GM18858 (cell line): ENCODE results near the gene EMD.

ENCODE experiments used
- ATAC-seq: cut with Tn5 transposase; IDR thresholded peaks from one replicate; pipeline ENCODE4 v1.9.1; 2021; ENCODE audit not compliant: unreplicated experiment

Gene EMD

GRCh38 chrX:154355094-154355775, 23.9 kb upstream of the EMD start:
- no peak for ATAC-seq

- ATAC-seq: no peak
These were observed 23.3 kb upstream of the EMD start for GRCh38 chrX:154355776-154356140.

DNA sequence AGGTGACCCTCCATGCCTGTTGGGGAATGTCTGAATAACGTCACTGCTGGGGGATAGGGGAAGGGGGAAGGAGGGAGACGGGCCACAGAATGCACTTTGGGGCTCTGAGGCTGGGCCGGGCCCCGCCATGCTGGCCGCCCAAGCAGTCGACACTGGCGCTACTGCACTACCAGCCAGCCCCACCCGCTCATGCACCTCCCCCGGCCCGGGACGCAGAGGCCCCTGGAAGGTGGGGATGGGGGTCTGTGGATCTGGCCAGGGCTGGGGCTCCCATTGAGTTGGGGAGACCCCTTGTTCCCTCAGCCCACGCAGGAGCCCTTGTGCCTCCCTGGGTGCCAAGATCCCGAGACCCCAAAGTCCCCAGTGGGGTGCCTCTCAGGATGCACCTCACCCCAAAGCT, 22.5 kb upstream of the EMD start:
- no peak for ATAC-seq

DNA sequence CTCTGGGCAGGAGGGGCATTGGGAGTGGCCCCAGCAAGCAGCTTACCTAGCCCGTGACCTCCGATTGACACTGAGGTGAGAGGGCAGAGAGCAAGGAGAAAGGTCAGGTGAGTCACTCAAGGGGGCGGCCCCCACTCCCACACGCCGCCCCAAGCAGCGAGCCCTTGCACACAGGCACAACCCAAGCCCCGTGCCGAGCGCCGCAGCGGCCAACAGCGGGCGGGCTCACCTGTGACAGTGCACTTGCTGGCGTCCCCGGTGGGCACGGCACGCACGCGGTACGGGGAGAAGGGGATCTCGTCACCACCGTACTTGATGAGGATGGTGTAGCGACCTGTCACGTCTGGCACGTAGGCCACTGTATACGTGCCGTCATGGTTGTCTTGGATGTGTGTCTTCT, 21.9 kb upstream of the EMD start:
- ATAC-seq: no peak

DNA sequence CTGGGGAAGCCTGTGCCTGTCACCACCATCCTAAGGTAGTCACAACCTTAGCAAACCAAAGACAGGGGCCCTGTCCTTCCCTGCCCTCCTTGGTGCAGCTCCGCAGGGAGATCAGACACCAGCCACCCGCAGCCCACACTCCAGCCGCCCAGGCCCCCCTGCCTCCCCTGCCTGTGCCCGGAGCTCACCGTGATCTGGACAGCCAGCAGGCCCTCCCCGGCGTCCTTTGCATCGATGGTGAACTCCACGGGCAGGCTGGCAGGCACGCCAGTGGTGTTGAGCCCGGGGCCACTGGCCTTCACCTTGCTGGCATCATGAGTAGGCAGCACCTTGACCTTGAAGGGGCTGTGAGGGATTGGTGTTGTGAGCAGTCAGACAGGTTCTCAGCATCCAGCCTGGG, 21.1 kb upstream of the EMD start:
- no peak for ATAC-seq

DNA sequence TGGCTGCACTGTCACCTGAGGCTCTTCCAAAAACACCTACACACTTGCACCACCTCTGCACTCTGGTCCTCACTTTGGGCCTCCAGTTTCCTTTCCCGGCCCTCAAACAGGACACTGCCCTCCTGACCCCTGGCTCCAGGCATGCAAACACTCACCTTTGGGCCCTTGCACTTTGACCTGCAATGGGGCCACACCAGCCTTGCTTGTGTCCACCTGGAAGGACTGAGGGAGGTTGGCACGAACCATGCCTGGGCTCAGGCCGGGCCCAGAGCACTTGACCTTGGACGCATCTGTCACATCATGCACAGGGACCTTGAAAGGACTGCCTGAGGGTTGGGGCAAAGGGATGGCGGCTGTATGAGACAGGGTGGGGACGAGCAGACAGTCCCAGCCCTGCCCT, 20.3 kb upstream of the EMD start:
- ATAC-seq: no peak

- no peak for ATAC-seq
These were observed 19.5 kb upstream of the EMD start for GRCh38 chrX:154359362-154360154.

DNA sequence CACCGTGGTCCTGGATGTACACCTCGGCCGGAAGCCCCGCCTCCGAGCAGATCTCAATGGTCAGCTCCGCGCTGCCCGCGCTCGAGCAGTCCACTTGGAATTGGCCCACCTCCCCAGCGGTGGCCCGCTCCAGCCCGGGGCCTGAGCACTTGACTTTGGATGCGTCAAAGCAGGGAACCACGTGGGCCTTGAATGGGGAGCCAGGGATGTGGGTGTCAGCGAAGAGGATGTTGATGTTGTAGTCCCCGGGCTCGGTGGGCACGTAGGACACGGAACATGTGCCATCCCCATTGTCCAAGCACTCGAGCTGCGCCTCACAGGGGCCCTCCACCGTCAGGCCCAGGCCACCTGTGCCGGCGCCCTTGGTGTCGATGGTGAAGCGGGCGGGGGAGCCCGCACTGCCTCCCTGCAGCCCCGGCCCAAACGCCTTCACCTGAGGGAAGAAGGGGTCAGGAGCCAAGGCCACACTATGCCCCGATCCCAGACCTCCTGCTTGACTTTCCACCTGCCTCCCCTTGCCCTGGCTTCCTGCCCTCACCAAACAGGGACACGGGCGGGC, 18.9 kb upstream of the EMD start:
- ATAC-seq: no peak

- ATAC-seq: no peak
These were observed 16.9 kb upstream of the EMD start for GRCh38 chrX:154362085-154362742.

GRCh38 chrX:154363706-154364439, 15.2 kb upstream of the EMD start:
- no peak for ATAC-seq

DNA sequence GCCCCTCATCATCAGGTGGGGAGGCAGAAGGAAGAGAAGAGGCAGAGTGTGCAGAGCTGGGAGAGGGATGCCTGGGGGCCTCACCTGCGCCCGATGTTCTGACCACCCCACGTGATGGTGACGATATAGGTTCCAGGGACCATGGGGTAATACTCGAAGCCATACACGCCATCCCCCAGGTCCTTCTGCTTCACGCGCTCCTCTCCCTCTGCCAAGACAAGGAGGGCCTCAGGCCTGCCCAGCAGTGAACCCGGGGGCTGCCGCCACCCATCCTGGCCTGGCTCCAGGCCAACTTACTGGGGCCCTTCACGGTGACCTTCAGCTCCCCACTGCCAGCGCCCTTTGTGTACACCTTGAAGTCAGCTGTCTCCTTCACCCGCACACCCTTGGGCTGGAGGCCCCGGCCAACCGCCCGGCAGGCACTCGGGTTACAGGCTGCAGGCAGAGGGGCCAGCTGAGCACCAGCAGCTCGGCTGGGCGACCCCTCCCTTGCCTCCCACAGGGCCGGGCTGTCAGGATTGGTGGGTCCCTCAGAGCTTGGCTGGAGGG, 14.0 kb upstream of the EMD start:
- ATAC-seq: no peak

GRCh38 chrX:154365997-154366665, 13.0 kb upstream of the EMD start:
- no peak for ATAC-seq

DNA sequence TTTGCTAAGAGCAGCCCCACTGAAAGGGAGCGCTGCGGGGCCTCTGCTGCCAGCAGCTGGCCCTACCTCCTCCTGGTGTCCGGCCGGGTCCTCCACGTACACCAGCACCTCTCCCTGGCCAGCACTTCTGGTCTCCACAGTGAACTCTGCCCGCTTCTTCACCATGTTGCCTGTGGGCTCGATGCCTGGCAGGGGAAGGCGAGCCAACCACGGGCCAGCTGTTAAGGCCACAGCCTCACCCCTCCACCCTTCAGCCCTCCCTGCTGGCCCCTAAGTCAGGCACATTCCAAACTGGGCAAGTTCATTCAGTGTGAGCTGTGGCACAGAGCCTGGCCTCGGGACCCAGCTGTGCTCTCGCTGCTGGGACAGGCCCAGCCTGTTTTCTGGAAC, 12.4 kb upstream of the EMD start:
- no peak for ATAC-seq

DNA sequence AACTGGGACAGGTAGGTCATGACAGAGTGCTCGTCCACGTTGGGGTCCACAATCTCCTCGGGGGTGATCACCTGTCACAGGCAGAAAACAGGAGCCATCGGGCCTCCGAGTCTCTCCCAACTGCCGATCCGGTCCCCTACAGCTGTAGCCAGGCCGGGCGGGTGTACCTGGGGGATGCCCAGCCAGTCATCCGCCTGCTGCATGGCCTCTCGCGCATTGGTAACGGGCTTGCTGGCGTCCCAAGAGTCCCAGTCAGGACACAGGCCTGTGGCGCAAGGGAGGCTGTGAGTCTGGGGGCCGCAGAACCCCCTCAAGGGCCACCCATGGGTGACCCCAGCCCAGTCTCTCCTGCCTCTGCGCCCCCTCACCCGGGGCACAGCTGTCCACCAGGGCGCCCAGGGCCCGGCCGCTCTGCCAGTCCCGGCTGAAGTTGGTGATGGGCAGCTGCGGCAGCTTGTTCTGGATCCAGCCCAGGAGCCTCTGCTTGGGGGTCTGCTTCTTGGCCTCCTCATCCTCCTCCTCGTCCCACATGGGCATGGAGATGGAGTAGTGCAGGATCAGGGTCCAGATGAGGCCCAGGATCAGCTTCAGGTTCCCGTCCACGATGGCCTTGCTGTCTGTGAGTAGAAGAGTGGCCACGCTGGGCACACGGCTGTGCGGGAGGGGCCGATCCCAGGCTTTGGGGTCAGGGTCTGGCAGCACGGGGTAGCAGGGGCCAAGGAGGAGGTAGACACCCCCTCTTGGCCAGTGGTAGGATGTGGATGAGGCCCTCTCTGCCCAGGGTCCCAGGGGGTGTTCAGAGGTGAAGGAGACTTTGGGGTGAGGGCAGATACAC, 11.4 kb upstream of the EMD start:
- no peak for ATAC-seq

DNA sequence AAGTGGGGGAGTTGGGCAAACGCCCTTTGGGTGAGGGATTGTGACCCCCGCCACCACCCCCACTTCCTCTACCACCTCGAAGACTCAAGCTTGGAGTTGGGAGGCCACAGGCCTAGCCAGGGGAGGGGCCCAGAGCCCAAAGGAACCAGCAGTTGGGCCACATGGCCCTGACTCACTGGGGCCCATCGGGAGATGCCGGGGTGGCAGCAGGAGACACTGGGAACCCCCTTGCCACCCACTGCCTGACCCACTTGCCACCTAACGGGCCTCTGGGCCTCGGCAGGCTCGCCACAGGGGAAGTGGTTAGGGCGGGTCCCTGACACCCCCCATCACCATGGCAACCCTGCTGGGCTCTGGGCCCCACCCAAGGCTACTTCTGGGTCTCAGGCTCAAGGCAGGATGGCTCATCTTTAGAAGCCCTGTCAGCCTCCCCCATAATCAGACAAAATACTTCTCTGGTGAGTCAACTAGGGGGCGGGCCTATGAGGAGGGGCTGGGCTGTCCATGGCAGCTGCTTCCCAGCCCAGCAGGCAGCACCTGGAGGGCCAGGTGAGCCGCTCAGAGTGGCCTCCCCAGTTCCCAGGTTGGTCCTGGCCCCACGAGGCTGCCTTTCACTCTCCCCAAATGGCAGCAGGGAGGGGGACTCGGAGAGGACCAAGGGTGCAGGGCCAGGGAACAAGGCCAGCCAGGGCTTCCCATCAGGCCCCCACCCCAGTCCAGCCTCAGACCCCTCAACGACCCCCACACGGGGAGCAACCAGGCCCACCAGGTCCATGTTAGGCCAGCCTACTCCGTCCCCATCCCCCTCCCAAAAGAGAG, 10.3 kb upstream of the EMD start:
- ATAC-seq: no peak

DNA sequence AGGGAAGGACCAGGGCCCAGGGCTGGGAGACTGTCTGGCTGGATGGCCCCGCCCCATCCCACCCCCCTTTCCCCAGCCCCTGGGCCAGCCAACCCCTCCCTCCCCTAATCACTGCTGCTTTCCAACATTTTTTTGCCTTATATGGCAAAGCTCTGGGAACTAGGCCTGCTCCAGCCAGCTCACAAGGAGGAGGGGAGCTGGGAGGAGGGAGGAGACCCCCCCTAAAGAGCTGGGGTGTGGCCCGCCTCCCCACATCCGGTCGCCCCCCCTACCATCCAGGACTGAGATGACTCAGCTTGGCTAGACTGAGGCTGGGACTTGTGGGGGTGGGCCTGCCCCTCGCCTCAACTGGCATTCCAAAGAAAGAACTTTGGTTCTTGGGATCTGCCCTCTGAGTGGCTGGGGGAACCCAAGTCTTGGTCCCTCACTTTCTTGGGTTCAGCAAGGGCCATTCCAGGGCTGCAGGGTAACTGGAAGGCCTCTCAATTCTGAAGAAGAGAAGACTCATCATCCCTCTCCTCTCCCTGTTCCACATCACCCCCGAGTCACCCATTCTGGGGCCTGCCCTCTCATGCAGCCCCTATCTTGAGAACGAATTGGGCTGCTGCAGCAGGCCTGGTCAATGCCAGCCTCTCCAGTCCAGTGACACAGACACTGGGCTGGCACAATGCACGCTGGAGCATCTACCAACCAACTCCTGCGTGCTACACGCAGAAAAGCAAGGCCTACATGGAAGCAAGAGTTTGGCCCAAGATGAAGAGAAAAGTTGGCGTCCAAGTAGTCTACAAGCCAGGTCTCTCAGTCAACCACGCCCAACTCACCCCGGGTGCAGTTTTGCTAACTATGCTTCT, 9.4 kb upstream of the EMD start:
- no peak for ATAC-seq

DNA sequence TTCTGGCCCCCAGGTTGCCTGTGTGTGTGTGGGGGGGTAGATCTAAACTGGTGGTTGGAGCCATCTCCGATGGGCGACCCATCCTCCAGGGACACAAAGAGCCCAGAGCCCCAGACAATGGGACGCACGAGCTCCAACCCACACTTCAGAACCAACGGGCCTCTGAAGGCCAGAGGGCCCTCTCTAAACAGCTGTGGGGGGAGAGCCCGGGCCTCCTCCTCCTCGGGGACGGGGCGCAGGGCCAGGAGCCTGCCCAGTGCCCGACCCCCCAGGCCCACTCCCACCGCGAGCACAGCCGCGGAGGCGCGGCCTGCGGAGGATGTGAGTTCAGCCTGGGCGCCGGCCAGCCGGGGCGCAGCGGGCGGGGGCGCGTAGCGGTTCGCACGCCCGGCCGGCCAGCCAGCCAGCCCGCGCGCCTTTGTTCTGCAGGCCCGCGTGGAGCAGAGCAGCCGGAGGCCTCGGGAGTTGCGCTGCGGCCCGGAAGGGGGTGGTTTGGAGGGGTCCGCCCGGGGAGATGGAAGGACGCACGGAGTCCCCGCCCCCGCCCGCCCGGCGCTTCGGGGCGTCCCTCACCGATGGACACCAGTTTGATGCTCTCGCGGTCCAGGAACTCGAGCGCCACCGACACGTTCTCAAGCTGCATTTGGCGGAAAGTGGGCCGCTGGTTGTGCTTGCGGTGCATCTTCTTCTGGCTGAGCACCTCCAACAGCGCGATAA, 8.6 kb upstream of the EMD start:
- ATAC-seq: no peak
